Mammary epithelial cell (primary cell): ENCODE data around the gene CDK14.

ENCODE experiments used
- EZH2 ChIP-seq: IDR thresholded peaks from 2 replicates; pipeline ENCODE4 v1.6.1; 2012; ENCODE audit warnings: low read length, inconsistent platforms, borderline replicate concordance
- TF ChIP-seq, protein P1 (sequence below), 2 donors: IDR thresholded peaks in 1 of 2; conservative IDR thresholded peaks in 1 of 2; 2 replicates each; pipeline ENCODE4 v1.5.1; 2011 to 2012; ENCODE audit warnings: inconsistent platforms in 2 of 2, low read length in 2 of 2, mild to moderate bottlenecking in 2 of 2, control low read depth in 1 of 2, low read depth in 1 of 2; ENCODE audit not compliant: insufficient read depth in 1 of 2; ENCODE audit errors: extremely low read depth in 1 of 2

DNA sequence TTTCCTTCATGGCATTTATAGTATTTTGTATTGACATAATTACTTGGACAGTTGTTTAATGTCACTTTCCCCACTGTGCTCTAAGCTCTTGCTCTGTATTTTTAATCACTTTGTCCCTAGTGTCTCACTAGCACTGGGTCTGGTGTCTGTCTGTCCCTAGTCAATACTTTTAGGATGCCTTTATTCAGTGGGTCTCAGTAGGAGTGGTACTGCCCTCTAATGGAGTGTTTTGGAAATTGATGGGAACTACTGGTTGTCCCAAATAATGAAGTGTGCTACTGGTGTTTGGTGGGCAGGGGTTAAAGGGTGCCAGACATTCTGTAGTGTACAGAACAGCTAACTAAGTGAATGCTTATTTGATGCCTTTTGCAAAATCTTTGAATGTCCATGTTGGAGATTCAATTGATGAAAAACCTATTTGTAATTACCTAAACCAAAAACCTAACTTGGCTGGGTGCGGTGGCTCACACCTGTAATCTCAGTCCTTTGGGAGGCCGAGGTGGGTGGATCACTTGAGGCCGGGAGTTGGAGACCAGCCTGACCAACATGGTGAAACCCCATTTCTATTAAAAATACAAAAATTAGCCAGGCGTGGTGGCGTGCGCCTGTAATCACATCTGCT is 33.3 kb downstream of the CDK14 start:
- TF ChIP-seq, protein P1, sequence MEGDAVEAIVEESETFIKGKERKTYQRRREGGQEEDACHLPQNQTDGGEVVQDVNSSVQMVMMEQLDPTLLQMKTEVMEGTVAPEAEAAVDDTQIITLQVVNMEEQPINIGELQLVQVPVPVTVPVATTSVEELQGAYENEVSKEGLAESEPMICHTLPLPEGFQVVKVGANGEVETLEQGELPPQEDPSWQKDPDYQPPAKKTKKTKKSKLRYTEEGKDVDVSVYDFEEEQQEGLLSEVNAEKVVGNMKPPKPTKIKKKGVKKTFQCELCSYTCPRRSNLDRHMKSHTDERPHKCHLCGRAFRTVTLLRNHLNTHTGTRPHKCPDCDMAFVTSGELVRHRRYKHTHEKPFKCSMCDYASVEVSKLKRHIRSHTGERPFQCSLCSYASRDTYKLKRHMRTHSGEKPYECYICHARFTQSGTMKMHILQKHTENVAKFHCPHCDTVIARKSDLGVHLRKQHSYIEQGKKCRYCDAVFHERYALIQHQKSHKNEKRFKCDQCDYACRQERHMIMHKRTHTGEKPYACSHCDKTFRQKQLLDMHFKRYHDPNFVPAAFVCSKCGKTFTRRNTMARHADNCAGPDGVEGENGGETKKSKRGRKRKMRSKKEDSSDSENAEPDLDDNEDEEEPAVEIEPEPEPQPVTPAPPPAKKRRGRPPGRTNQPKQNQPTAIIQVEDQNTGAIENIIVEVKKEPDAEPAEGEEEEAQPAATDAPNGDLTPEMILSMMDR (conservative IDR thresholded peaks at IDR 0.05 in 1 of 2, IDR thresholded peaks at IDR 0.05 in 1 of 2; ENCODE audit: extremely low read depth in 1 of 2, insufficient read depth in 1 of 2, low read depth in 1 of 2, low read length in 2 of 2), result peak; percentile 68 to 75
- no peak for TF ChIP-seq EZH2
